ENCODE measurements around the gene EPHB2.
A peak's percentile ranks its signal among the peaks of the same experiment; 100 is the strongest.
"Not testable (repeated sequence)": the region's sequence is repeated elsewhere in the genome, so short reads cannot be mapped to it uniquely, and the experiment has no call there.

Gene EPHB2

GRCh38 chr1:22843441-22844183 is 133.0 kb downstream of the EPHB2 start:
- not testable (repeated sequence) for H2BK15ac ChIP-seq (ENCODE audit: low read length); H2AFZ ChIP-seq (ENCODE audit: low read length); H3K79me1 ChIP-seq (ENCODE audit: low read depth, low read length); DNase-seq (ENCODE audit: low spot score); H3K9me3 ChIP-seq (replicated peaks in 1 of 2; ENCODE audit: control insufficient read depth in 2 of 2, insufficient read depth in 1 of 2, low read depth in 1 of 2, low read length in 2 of 2); H2BK12ac ChIP-seq (ENCODE audit: low read length); H3K4me3 ChIP-seq (ENCODE audit: low read length in 2 of 2); H2BK120ac ChIP-seq (ENCODE audit: low read depth, low read length); H3K4me1 ChIP-seq (ENCODE audit: control insufficient read depth in 2 of 2, insufficient read depth in 1 of 2, low read depth in 1 of 2, low read length in 2 of 2); H4K8ac ChIP-seq (ENCODE audit: low read depth, low read length); H3K18ac ChIP-seq (ENCODE audit: low read length); H3K23ac ChIP-seq (ENCODE audit: low read depth, low read length, poor library complexity); H3K14ac ChIP-seq (ENCODE audit: low read length); H3K4me2 ChIP-seq (ENCODE audit: insufficient read depth, low read length, poor library complexity, severe bottlenecking); H2AK5ac ChIP-seq (ENCODE audit: low read depth, low read length); H3K9ac ChIP-seq (ENCODE audit: low read depth, low read length, poor library complexity); H3K36me3 ChIP-seq (replicated peaks in 1 of 2; ENCODE audit: control insufficient read depth in 2 of 2, insufficient read depth in 2 of 2, low read length in 2 of 2); H3K27me3 ChIP-seq (ENCODE audit: control insufficient read depth in 3 of 3, insufficient read depth in 3 of 3, low read depth in 1 of 3, low read length in 3 of 3); H2BK5ac ChIP-seq (ENCODE audit: low read length); H3K4ac ChIP-seq (ENCODE audit: low read length); H3K27ac ChIP-seq (replicated peaks; ENCODE audit: low read length); H4K91ac ChIP-seq (ENCODE audit: low read depth, low read length, poor library complexity)
- no CpG with 5 or more reads among the region's 11 CpGs for WGBS, 2 donors (ENCODE audit: extremely low coverage in 2 of 2, insufficient read length in 2 of 2, insufficient replicate concordance in 1 of 2)

GRCh38 chr1:22844621-22845020 is 134.0 kb downstream of the EPHB2 start:
- H2AFZ ChIP-seq (ENCODE audit: low read length) = no peak overlapping the region
- H3K4me2 ChIP-seq (ENCODE audit: insufficient read depth, low read length, poor library complexity, severe bottlenecking) = no peak overlapping the region
- no peak overlapping the region for H3K14ac ChIP-seq (ENCODE audit: low read length)
- no peak overlapping the region for H2AK5ac ChIP-seq (ENCODE audit: low read depth, low read length)
- no peak overlapping the region for H3K4me3 ChIP-seq (ENCODE audit: low read length in 2 of 2)
- H2BK12ac ChIP-seq (ENCODE audit: low read length) = no peak overlapping the region
- no peak overlapping the region for H2BK5ac ChIP-seq (ENCODE audit: low read length)
- no peak overlapping the region for H3K9ac ChIP-seq (ENCODE audit: low read depth, low read length, poor library complexity)
- DNase-seq (ENCODE audit: low spot score) = no peak
- H2BK120ac ChIP-seq (ENCODE audit: low read depth, low read length) = no peak overlapping the region
- WGBS, 2 donors (ENCODE audit: extremely low coverage in 2 of 2, insufficient read length in 2 of 2, insufficient replicate concordance in 1 of 2) = no CpG with 5 or more reads among the region's 5 CpGs
- H3K4ac ChIP-seq (ENCODE audit: low read length) = no peak overlapping the region
- no peaks in the 10 kb centered on the region for H3K79me1 ChIP-seq (ENCODE audit: low read depth, low read length)
- H3K23ac ChIP-seq (ENCODE audit: low read depth, low read length, poor library complexity) = no peak overlapping the region
- peaks cover 0 to 15% of the 10 kb centered on the region in 2 donors for H3K9me3 ChIP-seq (replicated peaks in 1 of 2; ENCODE audit: control insufficient read depth in 2 of 2, insufficient read depth in 1 of 2, low read depth in 1 of 2, low read length in 2 of 2)
- no peak overlapping the region for H2BK15ac ChIP-seq (ENCODE audit: low read length)
- H3K27ac ChIP-seq (replicated peaks; ENCODE audit: low read length) = no peak overlapping the region
- H4K8ac ChIP-seq (ENCODE audit: low read depth, low read length) = no peak overlapping the region
- no peaks in the 10 kb centered on the region for H3K36me3 ChIP-seq (replicated peaks in 1 of 2; ENCODE audit: control insufficient read depth in 2 of 2, insufficient read depth in 2 of 2, low read length in 2 of 2)
- no peaks in the 10 kb centered on the region for H3K27me3 ChIP-seq (ENCODE audit: control insufficient read depth in 3 of 3, insufficient read depth in 3 of 3, low read depth in 1 of 3, low read length in 3 of 3)
- no peak overlapping the region for H4K91ac ChIP-seq (ENCODE audit: low read depth, low read length, poor library complexity)
- peak overlapping the region; percentile 17 for H3K18ac ChIP-seq (ENCODE audit: low read length)
- peaks cover 6 to 8% of the 10 kb centered on the region in 2 donors for H3K4me1 ChIP-seq (ENCODE audit: control insufficient read depth in 2 of 2, insufficient read depth in 1 of 2, low read depth in 1 of 2, low read length in 2 of 2)

- Histone ChIP-seq H3K27me3 (ENCODE audit: control insufficient read depth in 3 of 3, insufficient read depth in 3 of 3, low read depth in 1 of 3, low read length in 3 of 3) (no peaks in the 10 kb centered on the region), H3K4me1 (ENCODE audit: control insufficient read depth in 2 of 2, insufficient read depth in 1 of 2, low read depth in 1 of 2, low read length in 2 of 2) (peaks cover 6 to 8% of the 10 kb centered on the region in 2 donors), H3K9me3 (replicated peaks in 1 of 2; ENCODE audit: control insufficient read depth in 2 of 2, insufficient read depth in 1 of 2, low read depth in 1 of 2, low read length in 2 of 2) (peaks cover 0 to 15% of the 10 kb centered on the region in 2 donors), H4K91ac (ENCODE audit: low read depth, low read length, poor library complexity) (no peak overlapping the region), H2BK120ac (ENCODE audit: low read depth, low read length) (no peak overlapping the region), H2BK15ac (ENCODE audit: low read length) (no peak overlapping the region), H3K9ac (ENCODE audit: low read depth, low read length, poor library complexity) (no peak overlapping the region), H3K4me2 (ENCODE audit: insufficient read depth, low read length, poor library complexity, severe bottlenecking) (no peak overlapping the region), H2BK12ac (ENCODE audit: low read length) (no peak overlapping the region), H2BK5ac (ENCODE audit: low read length) (no peak overlapping the region), H2AK5ac (ENCODE audit: low read depth, low read length) (no peak overlapping the region), H3K79me1 (ENCODE audit: low read depth, low read length) (no peaks in the 10 kb centered on the region), H3K14ac (ENCODE audit: low read length) (no peak overlapping the region), H4K8ac (ENCODE audit: low read depth, low read length) (no peak overlapping the region), H3K4ac (ENCODE audit: low read length) (no peak overlapping the region), H3K18ac (ENCODE audit: low read length) (no peak overlapping the region), H3K23ac (ENCODE audit: low read depth, low read length, poor library complexity) (no peak overlapping the region), H3K4me3 (ENCODE audit: low read length in 2 of 2) (no peak overlapping the region), H3K36me3 (replicated peaks in 1 of 2; ENCODE audit: control insufficient read depth in 2 of 2, insufficient read depth in 2 of 2, low read length in 2 of 2) (no peaks in the 10 kb centered on the region), H3K27ac (replicated peaks; ENCODE audit: low read length) (no peak overlapping the region), H2AFZ (ENCODE audit: low read length) (no peak overlapping the region)
- DNase-seq (ENCODE audit: low spot score) = no peak
- no CpG with 5 or more reads among the region's 4 CpGs for WGBS, 2 donors (ENCODE audit: extremely low coverage in 2 of 2, insufficient read length in 2 of 2, insufficient replicate concordance in 1 of 2)
Observed at GRCh38 chr1:22845398-22845935, 134.8 kb downstream of the EPHB2 start.

- Histone ChIP-seq H4K8ac (ENCODE audit: low read depth, low read length) (no peak overlapping the region), H3K4me3 (ENCODE audit: low read length in 2 of 2) (no peak overlapping the region), H3K18ac (ENCODE audit: low read length) (no peak overlapping the region), H2BK5ac (ENCODE audit: low read length) (no peak overlapping the region), H2BK120ac (ENCODE audit: low read depth, low read length) (no peak overlapping the region), H3K14ac (ENCODE audit: low read length) (no peak overlapping the region), H3K79me1 (ENCODE audit: low read depth, low read length) (no peaks in the 10 kb centered on the region), H3K4me1 (ENCODE audit: control insufficient read depth in 2 of 2, insufficient read depth in 1 of 2, low read depth in 1 of 2, low read length in 2 of 2) (peaks cover 6 to 7% of the 10 kb centered on the region in 2 donors), H2AK5ac (ENCODE audit: low read depth, low read length) (peak overlapping the region; percentile 40), H3K4me2 (ENCODE audit: insufficient read depth, low read length, poor library complexity, severe bottlenecking) (no peak overlapping the region), H3K36me3 (replicated peaks in 1 of 2; ENCODE audit: control insufficient read depth in 2 of 2, insufficient read depth in 2 of 2, low read length in 2 of 2) (no peaks in the 10 kb centered on the region), H3K9me3 (replicated peaks in 1 of 2; ENCODE audit: control insufficient read depth in 2 of 2, insufficient read depth in 1 of 2, low read depth in 1 of 2, low read length in 2 of 2) (peaks cover 0 to 15% of the 10 kb centered on the region in 2 donors), H3K9ac (ENCODE audit: low read depth, low read length, poor library complexity) (no peak overlapping the region), H3K23ac (ENCODE audit: low read depth, low read length, poor library complexity) (no peak overlapping the region), H3K27ac (replicated peaks; ENCODE audit: low read length) (no peak overlapping the region), H2BK12ac (ENCODE audit: low read length) (no peak overlapping the region), H3K27me3 (ENCODE audit: control insufficient read depth in 3 of 3, insufficient read depth in 3 of 3, low read depth in 1 of 3, low read length in 3 of 3) (no peaks in the 10 kb centered on the region), H2AFZ (ENCODE audit: low read length) (no peak overlapping the region), H3K4ac (ENCODE audit: low read length) (no peak overlapping the region), H4K91ac (ENCODE audit: low read depth, low read length, poor library complexity) (no peak overlapping the region), H2BK15ac (ENCODE audit: low read length) (no peak overlapping the region)
- no CpG with 5 or more reads among the region's 12 CpGs for WGBS, 2 donors (ENCODE audit: extremely low coverage in 2 of 2, insufficient read length in 2 of 2, insufficient replicate concordance in 1 of 2)
- no peak for DNase-seq (ENCODE audit: low spot score)
Observed at GRCh38 chr1:22846458-22846857, 135.8 kb downstream of the EPHB2 start.

Measured in neuronal stem cell (in vitro differentiated cells).